Measurements from ENCODE around the gene PSMD1.
"Not testable (repeated sequence)": the region's sequence is repeated elsewhere in the genome, so short reads cannot be mapped to it uniquely, and the experiment has no call there.

PSMD1 gene

GRCh38 chr2:231056453-231057416 is at the start of gene PSMD1:
PSMD1 (plus strand) TSS chr2:231056867; CDS start chr2:231057026, 159 bp downstream.
- peak; percentile 92 for DNase-seq

GRCh38 chr2:231007286-231008098 is 49.2 kb upstream of the PSMD1 start:
- no peak for DNase-seq

- DNase-seq = no peak
Measured at GRCh38 chr2:231008131-231008530, 48.5 kb upstream of the PSMD1 start.

- DNase-seq = no peak
Measured at GRCh38 chr2:231009236-231009919, 47.3 kb upstream of the PSMD1 start.

- no peak for DNase-seq
Measured at GRCh38 chr2:231010201-231010730, 46.4 kb upstream of the PSMD1 start.

GRCh38 chr2:231011526-231011925 is 45.1 kb upstream of the PSMD1 start:
- no peak for DNase-seq

- DNase-seq = no peak
Measured at GRCh38 chr2:231012463-231012862, 44.2 kb upstream of the PSMD1 start.

GRCh38 chr2:231013820-231014219 is 42.8 kb upstream of the PSMD1 start:
- DNase-seq = no peak

GRCh38 chr2:231015478-231015877 is 41.2 kb upstream of the PSMD1 start:
- DNase-seq = no peak

- DNase-seq = no peak
Measured at GRCh38 chr2:231015926-231016325, 40.7 kb upstream of the PSMD1 start.

- DNase-seq = no peak
Measured at GRCh38 chr2:231016566-231017230, 40.0 kb upstream of the PSMD1 start.

- no peak for DNase-seq
Measured at GRCh38 chr2:231017231-231017598, 39.5 kb upstream of the PSMD1 start.

GRCh38 chr2:231018184-231018583 is 38.5 kb upstream of the PSMD1 start:
- no peak for DNase-seq

GRCh38 chr2:231025059-231025458 is 31.6 kb upstream of the PSMD1 start:
- not testable (repeated sequence) for DNase-seq

- DNase-seq = no peak
Measured at GRCh38 chr2:231028889-231029288, 27.8 kb upstream of the PSMD1 start.

GRCh38 chr2:231029563-231029962 is 27.1 kb upstream of the PSMD1 start:
- DNase-seq = no peak

GRCh38 chr2:231030725-231031124 is 25.9 kb upstream of the PSMD1 start:
- DNase-seq = no peak

- no peak for DNase-seq
Measured at GRCh38 chr2:231032575-231033140, 24.0 kb upstream of the PSMD1 start.

GRCh38 chr2:231033147-231034132 is 23.2 kb upstream of the PSMD1 start:
- no peak for DNase-seq

- no peak for DNase-seq
Measured at GRCh38 chr2:231034291-231034882, 22.3 kb upstream of the PSMD1 start.
